HG03196 (cell line): ENCODE results near the gene TXNDC11.

Experiments
- ATAC-seq: cut with Tn5 transposase; IDR thresholded peaks from one replicate; pipeline ENCODE4 v1.9.1; 2021; ENCODE audit not compliant: unreplicated experiment

The TXNDC11 gene

GRCh38 chr16:11632455-11632939 lies 110.2 kb downstream of the TXNDC11 start:
- ATAC-seq = no peak

- no peak for ATAC-seq
Observed at GRCh38 chr16:11631214-11631613, 111.4 kb downstream of the TXNDC11 start.

DNA sequence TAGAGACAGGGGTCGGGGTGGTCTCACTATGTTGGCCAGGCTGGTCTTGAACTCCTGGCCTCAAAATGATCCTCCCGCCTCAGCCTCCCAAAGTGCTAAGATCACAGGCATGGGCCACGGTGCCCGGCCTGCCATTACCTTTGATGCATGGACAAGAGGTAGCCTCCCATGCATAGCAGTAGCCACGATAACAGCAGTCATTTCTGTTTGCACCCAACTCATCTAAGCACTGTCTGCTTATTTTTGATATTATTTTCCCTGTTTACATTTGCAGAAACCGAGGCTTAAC lies 111.9 kb downstream of the TXNDC11 start:
- no peak for ATAC-seq

DNA sequence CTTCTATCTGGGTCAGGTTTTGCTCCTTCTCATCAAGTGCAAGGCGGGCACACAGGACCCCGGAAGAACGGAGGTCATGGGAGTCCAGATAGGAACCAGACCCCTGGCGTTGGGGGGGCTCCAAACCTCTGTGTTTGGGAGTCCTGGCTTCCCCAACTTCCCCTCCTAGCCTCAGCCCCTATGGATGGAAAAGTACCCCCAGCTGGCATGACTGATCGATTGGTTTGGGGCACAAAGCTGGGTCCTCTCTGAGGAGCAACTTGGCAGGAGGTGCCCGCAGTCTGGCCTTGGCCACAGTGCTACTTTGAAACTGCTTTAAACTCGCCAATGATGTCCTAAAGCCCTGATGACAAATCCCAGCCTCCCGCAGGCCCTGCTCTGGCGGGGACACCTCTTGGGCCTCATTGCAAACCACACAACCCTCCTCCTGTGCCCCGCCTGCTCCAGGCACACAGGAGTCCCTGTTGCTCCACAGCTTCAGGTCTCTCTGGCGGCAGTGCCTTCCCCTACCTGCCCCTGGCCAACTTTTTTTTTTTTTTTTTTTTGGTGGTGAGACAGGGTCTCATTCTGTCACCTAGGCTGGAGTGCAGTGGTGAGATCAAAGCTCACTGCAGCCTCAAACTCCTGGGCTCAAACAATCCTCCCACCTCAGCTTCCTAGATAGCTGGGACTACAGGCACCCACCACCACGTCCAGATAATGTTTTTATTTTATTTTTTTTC lies 112.5 kb downstream of the TXNDC11 start:
- ATAC-seq = no peak
